Endothelial cell of umbilical vein (primary cell): ENCODE data around the gene OSBPL8.

ENCODE experiments used
- EZH2 ChIP-seq: IDR thresholded peaks from 2 replicates; pipeline ENCODE4 v1.6.1; 2012; ENCODE audit warnings: borderline replicate concordance, low read depth, mild to moderate bottlenecking, moderate library complexity, low read length, inconsistent platforms; ENCODE audit not compliant: severe bottlenecking
- FOS ChIP-seq: IDR thresholded peaks from 2 replicates; pipeline ENCODE4 v1.6.1; 2011; ENCODE audit warnings: mild to moderate bottlenecking, low read length, moderate library complexity, borderline replicate concordance; ENCODE audit not compliant: insufficient read depth
- GATA2 ChIP-seq: IDR thresholded peaks from 2 replicates; pipeline ENCODE4 v1.7.0; 2011; ENCODE audit warnings: low read depth, mild to moderate bottlenecking, moderate library complexity, mixed read lengths, low read length; ENCODE audit not compliant: insufficient read length, insufficient read depth
- MYC ChIP-seq: IDR thresholded peaks from one replicate; pipeline ENCODE4 v1.6.1; 2011; ENCODE audit warnings: mild to moderate bottlenecking, low read depth, low read length
- POLR2A ChIP-seq: IDR thresholded peaks from 2 replicates; pipeline ENCODE4 v1.6.1; 2012; ENCODE audit warnings: low read depth, mild to moderate bottlenecking, control low read depth, low read length
- POLR2AphosphoS5 ChIP-seq: IDR thresholded peaks from 2 replicates; pipeline ENCODE4 v1.6.1; 2012; ENCODE audit warnings: low read depth, mild to moderate bottlenecking, control low read depth, low read length, moderate library complexity; ENCODE audit not compliant: insufficient read depth
- TF ChIP-seq, protein P1 (sequence below), 2 donors: IDR thresholded peaks; 1 replicate in 1 of 2; 2 replicates in 1 of 2; pipeline ENCODE4 v1.5.1; 2011; ENCODE audit warnings: low read length in 2 of 2, mild to moderate bottlenecking in 2 of 2, moderate library complexity in 2 of 2, control low read depth in 1 of 2, inconsistent platforms in 1 of 2, low read depth in 1 of 2; ENCODE audit not compliant: insufficient read depth in 1 of 2; ENCODE audit errors: extremely low read depth in 1 of 2
- TF ChIP-seq, protein P2 (sequence below): IDR thresholded peaks from 2 replicates; pipeline ENCODE4 v1.6.1; 2011; ENCODE audit not compliant: insufficient read depth, insufficient read length

DNA sequence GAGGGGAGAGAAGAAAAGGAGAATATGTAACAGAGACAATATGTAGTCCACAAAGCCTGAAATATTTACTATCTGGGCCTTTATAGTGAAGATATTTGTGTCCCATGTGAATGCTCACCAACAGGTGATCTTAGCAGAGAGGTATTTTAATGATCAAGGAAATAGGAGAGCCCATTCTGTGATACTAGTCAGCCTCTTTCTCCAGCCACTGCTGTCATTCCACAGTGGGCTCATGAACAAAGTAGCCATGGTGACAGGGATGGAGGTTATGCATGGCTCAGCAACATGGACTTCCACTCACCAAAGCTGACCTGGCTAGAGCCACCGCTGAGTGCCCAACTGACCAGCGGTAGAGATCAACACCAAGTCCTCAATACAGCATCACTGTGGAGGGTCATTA, 58.2 kb downstream of the OSBPL8 start:
- TF ChIP-seq POLR2AphosphoS5 (no peak), GATA2 (no peak), POLR2A (no peak), EZH2 (no peak), MYC (no peak), FOS (no peak)
- TF ChIP-seq, protein P1, sequence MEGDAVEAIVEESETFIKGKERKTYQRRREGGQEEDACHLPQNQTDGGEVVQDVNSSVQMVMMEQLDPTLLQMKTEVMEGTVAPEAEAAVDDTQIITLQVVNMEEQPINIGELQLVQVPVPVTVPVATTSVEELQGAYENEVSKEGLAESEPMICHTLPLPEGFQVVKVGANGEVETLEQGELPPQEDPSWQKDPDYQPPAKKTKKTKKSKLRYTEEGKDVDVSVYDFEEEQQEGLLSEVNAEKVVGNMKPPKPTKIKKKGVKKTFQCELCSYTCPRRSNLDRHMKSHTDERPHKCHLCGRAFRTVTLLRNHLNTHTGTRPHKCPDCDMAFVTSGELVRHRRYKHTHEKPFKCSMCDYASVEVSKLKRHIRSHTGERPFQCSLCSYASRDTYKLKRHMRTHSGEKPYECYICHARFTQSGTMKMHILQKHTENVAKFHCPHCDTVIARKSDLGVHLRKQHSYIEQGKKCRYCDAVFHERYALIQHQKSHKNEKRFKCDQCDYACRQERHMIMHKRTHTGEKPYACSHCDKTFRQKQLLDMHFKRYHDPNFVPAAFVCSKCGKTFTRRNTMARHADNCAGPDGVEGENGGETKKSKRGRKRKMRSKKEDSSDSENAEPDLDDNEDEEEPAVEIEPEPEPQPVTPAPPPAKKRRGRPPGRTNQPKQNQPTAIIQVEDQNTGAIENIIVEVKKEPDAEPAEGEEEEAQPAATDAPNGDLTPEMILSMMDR (IDR thresholded peaks at IDR 0.05; ENCODE audit: extremely low read depth in 1 of 2, insufficient read depth in 1 of 2, low read depth in 1 of 2, low read length in 2 of 2) = no peak
- TF ChIP-seq, protein P2, sequence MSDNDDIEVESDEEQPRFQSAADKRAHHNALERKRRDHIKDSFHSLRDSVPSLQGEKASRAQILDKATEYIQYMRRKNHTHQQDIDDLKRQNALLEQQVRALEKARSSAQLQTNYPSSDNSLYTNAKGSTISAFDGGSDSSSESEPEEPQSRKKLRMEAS = no peak
